ENCODE measurements around the gene ROR1.
A peak's percentile ranks its signal among the peaks of the same experiment; 100 is the strongest.

DNA sequence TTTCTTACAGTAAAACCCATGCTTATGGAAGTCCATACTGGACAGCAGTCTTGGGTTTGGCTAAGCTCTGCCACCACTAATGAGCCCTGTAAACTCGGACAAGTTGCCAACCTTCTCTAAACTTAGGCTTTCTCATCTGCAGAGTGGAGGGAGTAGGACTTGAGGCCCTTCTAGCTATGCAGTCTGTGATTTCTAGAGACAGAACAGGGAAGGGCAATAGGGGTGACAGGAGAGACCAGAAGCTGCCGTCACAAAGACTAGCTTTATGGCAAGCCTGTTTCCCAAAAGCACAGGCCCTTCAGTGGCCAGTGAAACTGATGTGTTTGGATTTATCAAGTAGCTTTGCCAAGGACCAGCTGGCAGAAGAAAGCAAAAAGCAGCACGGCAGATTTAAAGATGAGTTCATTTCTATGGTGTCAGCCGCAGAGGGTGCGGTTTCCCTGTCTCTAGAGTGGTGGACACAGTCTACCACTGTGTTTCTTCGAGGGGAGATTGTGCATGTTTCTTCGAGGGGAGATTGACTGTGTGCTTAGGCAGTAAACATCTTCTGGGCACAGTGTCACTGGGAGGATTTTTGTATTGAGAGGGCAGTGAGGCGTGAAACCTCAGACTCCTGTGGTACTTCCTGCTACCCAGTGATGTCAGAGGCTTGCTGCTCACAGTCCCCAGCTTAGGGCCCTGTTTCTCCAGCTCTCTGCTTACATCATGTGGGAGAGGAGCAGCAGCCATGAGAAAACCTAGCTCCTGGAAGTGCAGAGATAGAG is 119.0 kb downstream of the ROR1 start:
- TF ChIP-seq SREBF2 (IDR thresholded peaks at IDR 0.05; ENCODE audit: low read length): no peak
- TF ChIP-seq NRF1 (conservative IDR thresholded peaks at IDR 0.05; ENCODE audit: low read depth, low read length): no peak
- no peak for TF ChIP-seq EZH2 (IDR thresholded peaks at IDR 0.05; ENCODE audit: borderline replicate concordance, control insufficient read depth, low read depth, low read length)
- TF ChIP-seq, protein P1, sequence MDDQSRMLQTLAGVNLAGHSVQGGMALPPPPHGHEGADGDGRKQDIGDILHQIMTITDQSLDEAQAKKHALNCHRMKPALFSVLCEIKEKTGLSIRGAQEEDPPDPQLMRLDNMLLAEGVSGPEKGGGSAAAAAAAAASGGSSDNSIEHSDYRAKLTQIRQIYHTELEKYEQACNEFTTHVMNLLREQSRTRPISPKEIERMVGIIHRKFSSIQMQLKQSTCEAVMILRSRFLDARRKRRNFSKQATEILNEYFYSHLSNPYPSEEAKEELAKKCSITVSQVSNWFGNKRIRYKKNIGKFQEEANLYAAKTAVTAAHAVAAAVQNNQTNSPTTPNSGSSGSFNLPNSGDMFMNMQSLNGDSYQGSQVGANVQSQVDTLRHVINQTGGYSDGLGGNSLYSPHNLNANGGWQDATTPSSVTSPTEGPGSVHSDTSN (IDR thresholded peaks at IDR 0.05; ENCODE audit: insufficient replicate concordance, low read depth, low read length): no peak
- peak; percentile 87 for TF ChIP-seq RUNX3 (IDR thresholded peaks at IDR 0.05; ENCODE audit: low read length)
- TF ChIP-seq CBX3 (IDR thresholded peaks at IDR 0.05; ENCODE audit: borderline replicate concordance, low read depth): no peak
- TF ChIP-seq, protein P2, sequence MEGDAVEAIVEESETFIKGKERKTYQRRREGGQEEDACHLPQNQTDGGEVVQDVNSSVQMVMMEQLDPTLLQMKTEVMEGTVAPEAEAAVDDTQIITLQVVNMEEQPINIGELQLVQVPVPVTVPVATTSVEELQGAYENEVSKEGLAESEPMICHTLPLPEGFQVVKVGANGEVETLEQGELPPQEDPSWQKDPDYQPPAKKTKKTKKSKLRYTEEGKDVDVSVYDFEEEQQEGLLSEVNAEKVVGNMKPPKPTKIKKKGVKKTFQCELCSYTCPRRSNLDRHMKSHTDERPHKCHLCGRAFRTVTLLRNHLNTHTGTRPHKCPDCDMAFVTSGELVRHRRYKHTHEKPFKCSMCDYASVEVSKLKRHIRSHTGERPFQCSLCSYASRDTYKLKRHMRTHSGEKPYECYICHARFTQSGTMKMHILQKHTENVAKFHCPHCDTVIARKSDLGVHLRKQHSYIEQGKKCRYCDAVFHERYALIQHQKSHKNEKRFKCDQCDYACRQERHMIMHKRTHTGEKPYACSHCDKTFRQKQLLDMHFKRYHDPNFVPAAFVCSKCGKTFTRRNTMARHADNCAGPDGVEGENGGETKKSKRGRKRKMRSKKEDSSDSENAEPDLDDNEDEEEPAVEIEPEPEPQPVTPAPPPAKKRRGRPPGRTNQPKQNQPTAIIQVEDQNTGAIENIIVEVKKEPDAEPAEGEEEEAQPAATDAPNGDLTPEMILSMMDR (IDR thresholded peaks at IDR 0.05 in 2 of 3, conservative IDR thresholded peaks at IDR 0.05 in 1 of 3; ENCODE audit: control insufficient read depth in 2 of 3, extremely low read depth in 1 of 3, insufficient read depth in 1 of 3, low read depth in 3 of 3, low read length in 3 of 3): no peak
- TF ChIP-seq ZNF384 (IDR thresholded peaks at IDR 0.05; ENCODE audit: borderline replicate concordance, low read depth, low read length): no peak
- TF ChIP-seq POLR2A (IDR thresholded peaks at IDR 0.05; ENCODE audit: low read depth, low read length): no peak
- no peak for TF ChIP-seq ZNF274 (IDR thresholded peaks at IDR 0.05; ENCODE audit: insufficient read depth, insufficient read length)
- no peak for TF ChIP-seq FOXM1 (IDR thresholded peaks at IDR 0.05; ENCODE audit: low read depth, low read length)
- no peak for TF ChIP-seq LARP7 (IDR thresholded peaks at IDR 0.05)
